Fibroblast of pulmonary artery (primary cell): ENCODE measurements around the gene TOMM22.

Experiments used
- DNase-seq: peaks from one replicate; pipeline ENCODE4 v3.0.0-alpha.2; 2010; ENCODE audit warnings: low read depth
- H3K4me3 ChIP-seq: replicated peaks from 2 replicates; pipeline ENCODE4 v1.5.1; 2011; ENCODE audit warnings: low read depth, mild to moderate bottlenecking, control low read depth, low read length, moderate library complexity
- TF ChIP-seq, protein P1 (sequence below): IDR thresholded peaks from 2 replicates; pipeline ENCODE4 v1.5.1; 2011; ENCODE audit warnings: mild to moderate bottlenecking, control low read depth, low read length, inconsistent platforms; ENCODE audit errors: missing control alignments

Gene TOMM22

DNA sequence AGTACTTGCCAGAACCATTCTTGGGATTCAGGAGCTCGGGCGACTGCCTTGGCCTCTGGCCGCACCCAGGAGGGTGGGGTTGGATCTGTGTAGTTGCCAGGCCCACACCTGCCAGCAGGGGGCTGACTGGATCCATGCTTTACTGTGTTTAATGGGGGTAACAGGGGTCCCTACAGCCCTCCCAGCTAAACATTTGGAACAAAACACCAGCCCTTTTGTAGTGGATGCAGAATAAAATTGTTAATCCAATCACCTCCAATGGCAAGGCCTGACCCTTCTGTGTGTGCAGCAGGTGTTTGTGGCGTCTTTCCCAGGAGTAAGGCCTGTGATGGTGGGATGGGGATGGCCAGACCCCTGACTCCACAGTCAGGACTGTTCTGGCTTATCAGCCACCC, 51.6 kb downstream of the TOMM22 start:
- TF ChIP-seq, protein P1, sequence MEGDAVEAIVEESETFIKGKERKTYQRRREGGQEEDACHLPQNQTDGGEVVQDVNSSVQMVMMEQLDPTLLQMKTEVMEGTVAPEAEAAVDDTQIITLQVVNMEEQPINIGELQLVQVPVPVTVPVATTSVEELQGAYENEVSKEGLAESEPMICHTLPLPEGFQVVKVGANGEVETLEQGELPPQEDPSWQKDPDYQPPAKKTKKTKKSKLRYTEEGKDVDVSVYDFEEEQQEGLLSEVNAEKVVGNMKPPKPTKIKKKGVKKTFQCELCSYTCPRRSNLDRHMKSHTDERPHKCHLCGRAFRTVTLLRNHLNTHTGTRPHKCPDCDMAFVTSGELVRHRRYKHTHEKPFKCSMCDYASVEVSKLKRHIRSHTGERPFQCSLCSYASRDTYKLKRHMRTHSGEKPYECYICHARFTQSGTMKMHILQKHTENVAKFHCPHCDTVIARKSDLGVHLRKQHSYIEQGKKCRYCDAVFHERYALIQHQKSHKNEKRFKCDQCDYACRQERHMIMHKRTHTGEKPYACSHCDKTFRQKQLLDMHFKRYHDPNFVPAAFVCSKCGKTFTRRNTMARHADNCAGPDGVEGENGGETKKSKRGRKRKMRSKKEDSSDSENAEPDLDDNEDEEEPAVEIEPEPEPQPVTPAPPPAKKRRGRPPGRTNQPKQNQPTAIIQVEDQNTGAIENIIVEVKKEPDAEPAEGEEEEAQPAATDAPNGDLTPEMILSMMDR: peak; percentile 75
- no peak overlapping the region for H3K4me3 ChIP-seq
- DNase-seq: peak; percentile 23

- DNase-seq: peak; percentile 41
- H3K4me3 ChIP-seq: no peak overlapping the region
- TF ChIP-seq, protein P1: no peak
Measured at GRCh38 chr22:38733724-38734381, 52.1 kb downstream of the TOMM22 start.

DNA sequence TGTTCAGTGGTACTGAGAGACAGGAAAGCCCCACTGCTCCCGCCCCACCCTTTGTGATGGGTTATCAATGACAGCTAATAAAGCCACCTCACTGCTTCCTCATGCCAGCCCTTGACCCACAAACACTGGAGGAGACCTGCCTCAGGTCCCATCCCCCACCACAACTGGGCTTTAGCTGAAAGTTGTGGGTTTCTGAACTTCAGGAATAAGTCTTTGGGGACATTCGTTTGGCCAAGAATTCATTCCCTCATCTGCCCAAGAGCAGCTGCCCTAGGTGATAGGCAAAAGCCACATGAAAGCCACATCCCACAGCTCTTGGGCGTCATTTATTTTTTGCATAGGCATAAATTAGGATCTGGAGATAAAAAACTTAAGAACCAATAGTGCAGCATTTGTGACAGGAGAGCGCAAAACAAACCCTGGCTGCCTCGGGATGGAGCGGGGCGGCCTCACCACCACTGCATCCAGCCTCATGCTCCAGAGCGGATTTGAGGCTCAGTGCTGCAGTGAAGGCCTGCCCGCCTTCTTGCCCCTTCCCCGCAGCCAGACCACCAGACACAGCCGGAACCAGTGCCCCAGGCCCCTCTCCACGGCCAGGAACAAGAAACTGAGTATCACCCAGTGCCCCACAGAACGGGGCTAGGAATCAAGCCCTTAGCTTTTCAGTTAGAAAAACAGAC, 52.8 kb downstream of the TOMM22 start:
- DNase-seq: no peak
- TF ChIP-seq, protein P1: no peak
- H3K4me3 ChIP-seq: no peak overlapping the region
